Skeletal muscle tissue (tissue), 4 donors: ENCODE results near the gene SLC31A1. TPM values are rescaled to one million over a fixed set of nuclear protein-coding genes. Genes with fewer than 3 reads are reported as not detected.

Experiments
- H3K27ac ChIP-seq: one replicate; pipeline ENCODE4 v1.7.0; 2013; ENCODE audit warnings: mild to moderate bottlenecking, low read depth, low read length, inconsistent platforms
- H3K27me3 ChIP-seq, 3 donors: one replicate each; pipeline ENCODE4 v1.7.0; 2013; ENCODE audit warnings: low read length in 3 of 3; ENCODE audit not compliant: control insufficient read depth in 3 of 3, insufficient read depth in 3 of 3
- H3K36me3 ChIP-seq, 3 donors: one replicate each; pipeline ENCODE4 v1.7.0; 2013; ENCODE audit warnings: low read length in 3 of 3; ENCODE audit not compliant: control insufficient read depth in 3 of 3, insufficient read depth in 3 of 3
- H3K4me1 ChIP-seq, 3 donors: one replicate each; pipeline ENCODE4 v1.7.0; 2013; ENCODE audit warnings: low read length in 3 of 3, mild to moderate bottlenecking in 3 of 3; ENCODE audit not compliant: control insufficient read depth in 3 of 3, insufficient read depth in 3 of 3
- H3K4me3 ChIP-seq, 3 donors: one replicate each; pipeline ENCODE4 v1.7.0; 2013; ENCODE audit warnings: low read length in 3 of 3
- H3K9ac ChIP-seq, 3 donors: one replicate each; pipeline ENCODE4 v1.7.0; 2013; ENCODE audit warnings: low read length in 3 of 3, mild to moderate bottlenecking in 3 of 3, moderate library complexity in 2 of 3, low read depth in 1 of 3
- H3K9me3 ChIP-seq, 3 donors: one replicate each; pipeline ENCODE4 v1.7.0; 2013; ENCODE audit warnings: low read length in 3 of 3; ENCODE audit not compliant: control insufficient read depth in 3 of 3
- total RNA-seq: library from RNA; depleted of rRNA; stranded (reverse); fragments of >200 nt; gene quantifications from one replicate; pipeline ENCODE4 v1.2.3, GENCODE V29; 2014
- donor health status: Osteomylitis.

The SLC31A1 gene
- total RNA-seq, 1 donor from 2014 or later: 9.9 TPM

- no peak overlapping the region for H3K9ac ChIP-seq
- no peaks in the 10 kb centered on the region for H3K4me1 ChIP-seq
- no peak overlapping the region for H3K27ac ChIP-seq
These were observed 77.0 kb downstream of the SLC31A1 start for GRCh38 chr9:113298311-113298710.

GRCh38 chr9:113298924-113299770 is 77.8 kb downstream of the SLC31A1 start:
- peaks cover 0 to under 1% (median 0%) of the 10 kb centered on the region in 3 donors for H3K36me3 ChIP-seq
- no peak overlapping the region for H3K27ac ChIP-seq
- H3K27me3 ChIP-seq: no peaks in the 10 kb centered on the region
- H3K4me1 ChIP-seq: no peaks in the 10 kb centered on the region
- H3K4me3 ChIP-seq: no peak overlapping the region
- H3K9me3 ChIP-seq: no peaks in the 10 kb centered on the region
- H3K9ac ChIP-seq: no peak overlapping the region

More at GRCh38 chr9:113298311-113298710, 77.0 kb downstream of the SLC31A1 start:
- H3K36me3 ChIP-seq: peaks cover 2 to 6% (median 3%) of the 10 kb centered on the region in 3 donors
- H3K27me3 ChIP-seq: no peaks in the 10 kb centered on the region
- no peak overlapping the region for H3K4me3 ChIP-seq
- H3K9me3 ChIP-seq: no peaks in the 10 kb centered on the region

GRCh38 chr9:113299800-113300292 is 78.5 kb downstream of the SLC31A1 start:
- H3K36me3 ChIP-seq: no peaks in the 10 kb centered on the region
- H3K9ac ChIP-seq: peak overlapping the region in 1 of 3 donors; percentile 15
- H3K27me3 ChIP-seq: no peaks in the 10 kb centered on the region
- no peak overlapping the region for H3K27ac ChIP-seq
- H3K4me1 ChIP-seq: no peaks in the 10 kb centered on the region
- H3K4me3 ChIP-seq: no peak overlapping the region
- H3K9me3 ChIP-seq: no peaks in the 10 kb centered on the region

DNA sequence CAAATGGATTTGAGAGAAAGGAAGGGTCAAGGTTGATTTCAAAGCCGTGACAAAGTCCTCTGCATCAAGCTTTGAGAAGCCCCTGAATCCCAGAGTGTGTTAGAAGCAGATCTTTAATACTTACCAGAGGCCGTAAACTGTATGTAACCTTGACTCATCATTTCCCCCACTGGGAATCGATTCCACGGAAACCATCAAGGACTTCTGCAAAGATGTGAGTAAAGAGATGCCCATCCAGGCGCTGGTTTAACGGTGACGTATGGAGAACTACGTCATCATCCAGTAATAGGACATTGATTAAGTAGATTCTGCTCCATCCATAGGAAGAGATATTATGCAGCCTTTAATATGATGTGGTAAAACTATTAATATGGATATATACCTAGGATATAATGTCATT is 80.2 kb downstream of the SLC31A1 start:
- Histone ChIP-seq H3K4me3 (no peak overlapping the region), H3K9me3 (no peaks in the 10 kb centered on the region), H3K27me3 (no peaks in the 10 kb centered on the region), H3K36me3 (no peaks in the 10 kb centered on the region), H3K27ac (no peak overlapping the region), H3K9ac (no peak overlapping the region), H3K4me1 (no peaks in the 10 kb centered on the region)

DNA sequence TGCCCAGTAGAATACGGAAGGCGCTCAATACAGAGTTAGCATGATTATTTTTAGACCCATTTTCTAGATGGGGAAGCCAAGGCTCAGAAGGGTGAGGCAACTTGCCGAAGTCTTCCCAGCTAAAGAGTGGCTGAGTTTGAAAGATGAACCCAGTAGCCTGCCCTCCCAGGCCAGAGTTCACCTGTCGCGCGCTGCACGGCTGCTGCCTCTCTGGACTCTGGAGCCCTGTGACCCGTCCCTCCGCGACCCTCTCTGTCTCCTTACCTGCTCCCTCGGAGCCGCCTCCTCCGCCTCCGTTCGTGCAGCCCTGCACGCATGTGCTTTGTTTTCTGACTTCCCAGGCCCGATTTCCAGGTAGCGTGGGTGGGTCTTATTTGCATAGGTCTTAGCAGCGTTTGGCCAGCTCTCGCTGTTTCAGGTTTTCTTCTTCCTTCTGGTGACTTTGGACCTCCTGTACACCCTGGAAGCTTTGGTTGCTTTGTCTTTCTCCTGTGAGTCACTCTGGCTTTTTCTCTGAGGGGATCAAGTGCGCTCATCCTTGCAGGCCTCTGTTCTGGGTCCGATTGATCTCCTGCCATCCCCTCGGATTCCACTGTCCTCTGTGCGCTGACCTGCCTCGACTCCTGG is 81.6 kb downstream of the SLC31A1 start, which contains the start of gene RNF183:
TSS of gene RNF183 (minus strand) at position 585 of the 627 bp plus-strand sequence. CDS start 5,192 bp downstream, outside the sequence.
- Histone ChIP-seq H3K9me3 (no peaks in the 10 kb centered on the region), H3K27me3 (peaks cover 0 to 3% (median 2%) of the 10 kb centered on the region in 3 donors), H3K4me3 (no peak within 1 kb of the TSS), H3K36me3 (no peaks in the 10 kb centered on the region), H3K4me1 (no peaks in the 10 kb centered on the region), H3K9ac (no peak within 1 kb of the TSS), H3K27ac (no peak within 1 kb of the TSS)

- Histone ChIP-seq H3K36me3 (no peaks in the 10 kb centered on the region), H3K27me3 (peaks cover 0 to 3% (median 2%) of the 10 kb centered on the region in 3 donors), H3K9me3 (no peaks in the 10 kb centered on the region), H3K9ac (no peak overlapping the region), H3K27ac (no peak overlapping the region), H3K4me3 (no peak overlapping the region), H3K4me1 (no peaks in the 10 kb centered on the region)
These were observed 85.2 kb downstream of the SLC31A1 start for GRCh38 chr9:113306566-113306965.

- Histone ChIP-seq H3K27me3 (peaks cover 0 to 3% (median 2%) of the 10 kb centered on the region in 3 donors), H3K36me3 (no peaks in the 10 kb centered on the region), H3K27ac (no peak overlapping the region), H3K4me1 (no peaks in the 10 kb centered on the region), H3K9ac (no peak overlapping the region), H3K4me3 (no peak overlapping the region), H3K9me3 (no peaks in the 10 kb centered on the region)
These were observed 86.1 kb downstream of the SLC31A1 start for GRCh38 chr9:113307396-113307975.

DNA sequence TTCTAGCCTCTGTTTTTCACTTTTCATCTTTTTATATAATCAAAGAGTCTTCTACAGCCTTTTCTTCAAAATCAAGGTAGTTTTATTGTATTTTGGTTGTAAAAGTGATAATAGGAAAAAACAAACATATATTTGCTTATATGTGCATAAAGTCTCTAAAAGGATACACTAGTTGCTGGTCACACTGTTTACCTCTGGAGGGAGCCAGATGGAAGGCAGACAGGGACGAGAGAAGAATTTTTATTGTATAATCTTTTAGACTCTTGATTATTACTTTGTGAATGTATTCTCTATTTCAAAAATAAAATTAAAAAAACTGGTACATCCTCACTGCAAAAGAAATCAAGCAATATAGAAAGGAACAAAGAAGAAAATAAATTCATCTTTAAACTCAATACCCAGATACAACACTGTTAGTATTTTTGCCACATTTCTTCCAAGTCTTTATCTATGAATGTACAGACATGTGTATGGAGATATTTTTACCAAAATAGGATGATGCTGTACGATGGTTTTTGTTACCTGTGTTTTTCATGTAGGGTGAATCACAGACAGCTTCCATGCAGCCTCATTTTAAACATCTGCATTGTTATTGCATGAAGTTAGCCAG is 88.0 kb downstream of the SLC31A1 start:
- Histone ChIP-seq H3K36me3 (no peaks in the 10 kb centered on the region), H3K9me3 (no peaks in the 10 kb centered on the region), H3K27ac (no peak overlapping the region), H3K27me3 (peaks cover 0 to 3% (median 2%) of the 10 kb centered on the region in 3 donors), H3K9ac (no peak overlapping the region), H3K4me3 (no peak overlapping the region), H3K4me1 (no peaks in the 10 kb centered on the region)

DNA sequence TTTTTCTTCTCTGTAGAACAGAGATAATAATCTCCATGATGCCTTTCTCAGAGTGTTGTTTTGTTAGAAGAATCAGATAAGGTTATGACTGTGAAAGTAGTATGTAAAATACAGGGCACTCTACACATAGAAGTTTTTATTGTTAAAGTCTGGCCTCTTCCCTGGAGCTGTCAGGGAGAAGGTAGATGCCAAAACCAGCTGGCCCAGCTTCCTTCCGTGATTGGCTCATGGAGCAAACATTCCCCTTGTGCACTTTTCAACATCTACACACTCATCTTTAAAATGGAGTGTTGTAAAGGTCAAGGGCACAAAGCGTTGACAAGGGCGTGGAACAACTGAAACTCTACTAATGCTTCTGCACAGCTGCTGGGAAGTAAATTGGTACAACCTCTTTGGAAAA is 89.2 kb downstream of the SLC31A1 start:
- no peak overlapping the region for H3K4me3 ChIP-seq
- H3K4me1 ChIP-seq: no peaks in the 10 kb centered on the region
- H3K27ac ChIP-seq: peak overlapping the region; percentile 19
- H3K9ac ChIP-seq: no peak overlapping the region
- H3K36me3 ChIP-seq: no peaks in the 10 kb centered on the region
- H3K9me3 ChIP-seq: no peaks in the 10 kb centered on the region
- H3K27me3 ChIP-seq: peaks cover 0 to 3% (median 2%) of the 10 kb centered on the region in 3 donors
